ENCODE measurements around the gene SRP14. TPM values are rescaled to one million over a fixed set of nuclear protein-coding genes. Genes with fewer than 3 reads are reported as not detected.

SRP14 gene
- total and polyA plus RNA-seq, 4 donors = 154 to 437 (median 264) TPM

- H3K36me3 ChIP-seq (ENCODE audit: control insufficient read depth in 1 of 2, insufficient read depth in 2 of 2, low read length in 1 of 2) = no peaks in the 10 kb centered on the region
- H3K4me1 ChIP-seq (ENCODE audit: control insufficient read depth in 1 of 2, insufficient read depth in 2 of 2, low read length in 2 of 2) = no peaks in the 10 kb centered on the region
- no peaks in the 10 kb centered on the region for H3K9me3 ChIP-seq (ENCODE audit: control insufficient read depth, low read length)
- intact Hi-C loops (cut with DNase I) = loop anchor here (2.0 to 10.0 kb wide), 6 partner anchors 60 to 378 kb away; partner anchors contain the start of genes BMF (in 1 of the 2) and BUB1B (in 1 of the 2)
- H3K27ac ChIP-seq (ENCODE audit: low read depth in 1 of 2, low read length in 2 of 2) = no peak overlapping the region
- DNase-seq = no peak
- no peak for ATAC-seq (ENCODE audit: low FRiP score)
- no peaks in the 10 kb centered on the region for H3K27me3 ChIP-seq (ENCODE audit: control insufficient read depth in 1 of 2, insufficient read depth in 2 of 2, low read length in 1 of 2)
- H3K4me3 ChIP-seq (ENCODE audit: low read length in 2 of 2) = no peak overlapping the region
- 93% methylated on average over 5 of the region's 5 CpGs for WGBS, 2 donors
Observed at GRCh38 chr15:40046721-40047414, 7.9 kb upstream of the SRP14 start.

GRCh38 chr15:40045572-40046217, 6.7 kb upstream of the SRP14 start:
- ATAC-seq (ENCODE audit: low FRiP score) (no peak), DNase-seq (no peak)
- intact Hi-C loops (cut with DNase I) = loop anchor here (2.0 to 10.0 kb wide), 7 partner anchors 62 to 379 kb away; partner anchors contain the start of genes BMF (in 2 of the 2) and BUB1B (in 1 of the 2)
- WGBS, 2 donors = 81 to 85% methylated on average over 6 of the region's 6 CpGs
- Histone ChIP-seq H3K9me3 (ENCODE audit: control insufficient read depth, low read length) (no peaks in the 10 kb centered on the region), H3K4me1 (ENCODE audit: control insufficient read depth in 1 of 2, insufficient read depth in 2 of 2, low read length in 2 of 2) (no peaks in the 10 kb centered on the region), H3K4me3 (ENCODE audit: low read length in 2 of 2) (no peak overlapping the region), H3K27me3 (ENCODE audit: control insufficient read depth in 1 of 2, insufficient read depth in 2 of 2, low read length in 1 of 2) (no peaks in the 10 kb centered on the region), H3K27ac (ENCODE audit: low read depth in 1 of 2, low read length in 2 of 2) (no peak overlapping the region), H3K36me3 (ENCODE audit: control insufficient read depth in 1 of 2, insufficient read depth in 2 of 2, low read length in 1 of 2) (no peaks in the 10 kb centered on the region)

DNA sequence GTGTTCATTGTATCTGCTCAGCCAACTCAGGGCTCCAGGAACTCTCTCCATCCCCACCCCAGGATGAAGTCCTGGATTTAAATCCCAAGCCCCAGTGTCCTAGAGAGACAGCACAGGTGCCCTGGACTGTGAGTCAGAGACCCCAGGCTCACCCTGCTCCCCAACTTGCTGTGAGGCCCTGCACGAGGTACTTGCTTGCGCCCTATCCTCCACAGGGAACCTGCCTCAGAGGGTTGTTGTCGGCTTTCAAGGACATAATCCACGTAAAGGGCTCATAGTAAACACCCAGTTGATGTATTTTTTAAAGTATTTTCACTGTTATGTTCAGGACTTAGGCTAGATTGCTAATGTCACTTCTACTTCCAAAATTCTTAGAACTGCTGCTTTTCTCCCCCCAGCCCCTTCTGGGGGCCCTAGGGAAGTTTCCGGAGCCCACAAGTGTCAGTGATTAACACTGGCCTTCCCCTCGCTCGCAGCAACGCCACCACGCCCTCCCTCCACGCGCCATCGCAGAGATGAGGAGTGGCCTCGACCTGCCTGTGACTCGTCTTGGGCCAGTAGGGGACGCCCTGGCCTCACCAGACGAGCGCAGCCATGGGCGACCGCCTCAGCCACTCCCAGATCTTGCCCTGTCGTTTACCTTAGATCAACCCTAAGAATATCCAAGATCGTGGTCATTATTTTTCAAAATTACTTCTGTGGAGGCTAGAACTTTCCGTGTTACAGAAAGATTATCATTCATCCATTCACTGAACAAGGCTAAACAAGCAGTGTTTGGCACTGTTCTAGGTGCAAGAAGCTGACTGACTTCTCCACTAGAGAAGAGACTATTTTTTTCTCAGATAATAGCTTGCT, 6.0 kb upstream of the SRP14 start:
- intact Hi-C loops (cut with DNase I) = loop anchor here (2.0 to 10.0 kb wide), 7 partner anchors 62 to 380 kb away; partner anchors contain the start of genes BMF (in 2 of the 2) and BUB1B (in 1 of the 2)
- H3K4me1 ChIP-seq (ENCODE audit: control insufficient read depth in 1 of 2, insufficient read depth in 2 of 2, low read length in 2 of 2) = no peaks in the 10 kb centered on the region
- H3K4me3 ChIP-seq (ENCODE audit: low read length in 2 of 2) = no peak overlapping the region

DNA sequence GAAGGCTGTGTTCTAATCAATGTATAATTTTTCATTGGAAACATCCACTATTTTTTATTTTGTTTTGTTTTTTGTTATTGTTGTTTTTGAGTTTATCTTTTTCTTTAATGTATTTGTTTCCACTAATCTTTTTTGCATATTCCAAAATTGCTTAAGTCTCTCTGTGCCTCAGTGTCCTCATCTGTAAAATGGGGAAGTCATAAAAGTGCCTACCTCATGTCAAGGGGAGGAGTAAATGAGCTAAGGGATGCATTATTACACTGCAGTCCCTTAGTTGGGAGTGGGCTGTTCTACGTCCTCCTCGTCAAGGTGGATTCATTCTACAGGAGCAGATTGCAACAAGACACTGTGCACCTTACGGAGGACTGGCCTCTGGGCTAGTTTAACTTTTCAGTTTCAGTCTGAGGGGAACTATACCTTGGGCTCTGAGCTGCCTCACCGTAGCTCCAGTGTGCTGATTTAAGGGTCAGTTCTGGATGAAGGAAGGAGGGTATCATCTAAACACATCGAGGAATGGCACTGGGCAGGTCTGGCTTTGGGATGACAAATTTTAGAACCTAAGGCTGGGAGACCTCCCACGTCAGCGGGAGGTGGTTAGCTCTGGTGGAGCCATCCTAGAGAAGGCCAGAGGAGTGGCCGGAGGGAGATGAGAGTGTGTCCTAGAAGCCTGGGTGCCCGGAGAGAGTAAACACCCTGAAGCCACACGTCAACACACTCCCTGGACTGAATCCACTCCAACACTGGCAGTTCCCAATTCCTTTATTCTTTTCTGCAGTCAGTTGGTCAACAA, 5.1 kb upstream of the SRP14 start:
- WGBS, 2 donors = 74 to 78% methylated on average over 10 of the region's 10 CpGs
- ATAC-seq (ENCODE audit: low FRiP score) (no peak), DNase-seq (no peak)
- Histone ChIP-seq H3K36me3 (ENCODE audit: control insufficient read depth in 1 of 2, insufficient read depth in 2 of 2, low read length in 1 of 2) (no peaks in the 10 kb centered on the region), H3K4me1 (ENCODE audit: control insufficient read depth in 1 of 2, insufficient read depth in 2 of 2, low read length in 2 of 2) (no peaks in the 10 kb centered on the region), H3K9me3 (ENCODE audit: control insufficient read depth, low read length) (no peaks in the 10 kb centered on the region), H3K27ac (ENCODE audit: low read depth in 1 of 2, low read length in 2 of 2) (no peak overlapping the region), H3K27me3 (ENCODE audit: control insufficient read depth in 1 of 2, insufficient read depth in 2 of 2, low read length in 1 of 2) (no peaks in the 10 kb centered on the region), H3K4me3 (ENCODE audit: low read length in 2 of 2) (no peak overlapping the region)
- intact Hi-C loops (cut with DNase I) = loop anchor here (2.0 to 10.0 kb wide), 4 partner anchors 65 to 381 kb away; partner anchors contain the start of gene BMF (in 1 of the 2)

More for the DNA sequence above, 6.0 kb upstream of the SRP14 start:
- DNase-seq = peak; percentile 94 to 95
- Histone ChIP-seq H3K27me3 (ENCODE audit: control insufficient read depth in 1 of 2, insufficient read depth in 2 of 2, low read length in 1 of 2) (no peaks in the 10 kb centered on the region), H3K9me3 (ENCODE audit: control insufficient read depth, low read length) (no peaks in the 10 kb centered on the region), H3K27ac (ENCODE audit: low read depth in 1 of 2, low read length in 2 of 2) (no peak overlapping the region), H3K36me3 (ENCODE audit: control insufficient read depth in 1 of 2, insufficient read depth in 2 of 2, low read length in 1 of 2) (no peaks in the 10 kb centered on the region)
- ATAC-seq (ENCODE audit: low FRiP score) = peak; percentile 93
- WGBS, 2 donors = 5 to 7% methylated on average over 22 of the region's 22 CpGs

DNA sequence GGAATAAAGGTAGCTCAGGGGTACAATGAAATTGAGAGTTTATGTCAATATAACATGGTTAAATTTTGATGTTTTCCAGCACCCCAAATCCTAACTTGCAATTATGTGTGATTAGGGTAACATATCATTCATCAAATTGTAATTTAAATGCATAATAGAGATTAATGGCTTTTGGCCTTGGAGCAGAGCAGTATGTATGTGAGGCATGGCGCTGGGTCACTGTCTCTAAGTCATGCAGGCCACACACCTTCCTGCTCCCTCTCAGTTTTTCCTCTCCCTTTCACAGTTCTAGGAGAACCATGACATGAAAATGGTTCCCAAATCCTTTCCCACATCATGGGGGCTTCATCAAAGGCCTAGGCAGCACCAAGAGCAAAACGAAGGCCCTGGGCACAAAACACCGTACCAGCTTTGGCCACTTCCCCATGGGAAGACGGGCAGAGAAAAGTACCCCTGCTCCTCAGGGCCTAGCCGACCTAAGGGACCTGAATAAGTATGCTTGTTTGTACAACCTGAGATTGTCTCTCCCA, 3.9 kb upstream of the SRP14 start:
- ATAC-seq (ENCODE audit: low FRiP score) = no peak
- intact Hi-C loops (cut with DNase I) = loop anchor here in 1 of 2 donors (10.0 kb wide), 2 partner anchors 172 to 382 kb away; no protein-coding TSS in a partner anchor
- H3K4me1 ChIP-seq (ENCODE audit: control insufficient read depth in 1 of 2, insufficient read depth in 2 of 2, low read length in 2 of 2) = peaks cover 0 to under 1% of the 10 kb centered on the region in 2 donors
- no peak overlapping the region for H3K4me3 ChIP-seq (ENCODE audit: low read length in 2 of 2)
- DNase-seq = no peak
- no peak overlapping the region for H3K27ac ChIP-seq (ENCODE audit: low read depth in 1 of 2, low read length in 2 of 2)
- H3K27me3 ChIP-seq (ENCODE audit: control insufficient read depth in 1 of 2, insufficient read depth in 2 of 2, low read length in 1 of 2) = no peaks in the 10 kb centered on the region
- WGBS, 2 donors = 85 to 89% methylated on average over 5 of the region's 5 CpGs
- H3K9me3 ChIP-seq (ENCODE audit: control insufficient read depth, low read length) = no peaks in the 10 kb centered on the region
- H3K36me3 ChIP-seq (ENCODE audit: control insufficient read depth in 1 of 2, insufficient read depth in 2 of 2, low read length in 1 of 2) = no peaks in the 10 kb centered on the region

GRCh38 chr15:40040770-40041169, 1.8 kb upstream of the SRP14 start:
- intact Hi-C loops (cut with DNase I) = loop anchor here in 1 of 2 donors (10.0 kb wide), 2 partner anchors 174 to 384 kb away; no protein-coding TSS in a partner anchor

GRCh38 chr15:40040293-40040635, 1.3 kb upstream of the SRP14 start:
- Histone ChIP-seq H3K27ac (ENCODE audit: low read depth in 1 of 2, low read length in 2 of 2) (no peak overlapping the region), H3K4me3 (ENCODE audit: low read length in 2 of 2) (no peak overlapping the region), H3K4me1 (ENCODE audit: control insufficient read depth in 1 of 2, insufficient read depth in 2 of 2, low read length in 2 of 2) (peaks cover 2 to 3% of the 10 kb centered on the region in 2 donors), H3K36me3 (ENCODE audit: control insufficient read depth in 1 of 2, insufficient read depth in 2 of 2, low read length in 1 of 2) (peaks cover 0 to 3% of the 10 kb centered on the region in 2 donors), H3K9me3 (ENCODE audit: control insufficient read depth, low read length) (no peaks in the 10 kb centered on the region), H3K27me3 (ENCODE audit: control insufficient read depth in 1 of 2, insufficient read depth in 2 of 2, low read length in 1 of 2) (no peaks in the 10 kb centered on the region)
- 84 to 85% methylated on average over 6 of the region's 6 CpGs for WGBS, 2 donors
- DNase-seq (no peak), ATAC-seq (ENCODE audit: low FRiP score) (no peak)
- intact Hi-C loops (cut with DNase I) = loop anchor here in 1 of 2 donors (10.0 kb wide), 2 partner anchors 175 to 385 kb away; no protein-coding TSS in a partner anchor

More at GRCh38 chr15:40040770-40041169, 1.8 kb upstream of the SRP14 start:
- Histone ChIP-seq H3K4me3 (ENCODE audit: low read length in 2 of 2) (no peak overlapping the region), H3K27ac (ENCODE audit: low read depth in 1 of 2, low read length in 2 of 2) (no peak overlapping the region), H3K36me3 (ENCODE audit: control insufficient read depth in 1 of 2, insufficient read depth in 2 of 2, low read length in 1 of 2) (peaks cover 0 to 3% of the 10 kb centered on the region in 2 donors), H3K27me3 (ENCODE audit: control insufficient read depth in 1 of 2, insufficient read depth in 2 of 2, low read length in 1 of 2) (no peaks in the 10 kb centered on the region), H3K9me3 (ENCODE audit: control insufficient read depth, low read length) (no peaks in the 10 kb centered on the region), H3K4me1 (ENCODE audit: control insufficient read depth in 1 of 2, insufficient read depth in 2 of 2, low read length in 2 of 2) (peaks cover 2 to 3% of the 10 kb centered on the region in 2 donors)
- 75 to 84% methylated on average over 3 of the region's 3 CpGs for WGBS, 2 donors
- ATAC-seq (ENCODE audit: low FRiP score) = no peak
- DNase-seq = no peak

Data from aorta (tissue), 5 donors.